ENCODE results near the gene ELFN1. TPM values are rescaled to one million over a fixed set of nuclear protein-coding genes. Genes with fewer than 3 reads are reported as not detected.

ELFN1 gene
- total and polyA plus RNA-seq, 5 donors from 2014 or later, result not detected

- peaks cover 0 to 3% of the 10 kb centered on the region in 2 experiments for H3K9me3 ChIP-seq (ENCODE audit: control insufficient read depth in 2 of 2, low read length in 2 of 2)
- H3K27me3 ChIP-seq (ENCODE audit: control insufficient read depth, insufficient read depth, low read length), result no peaks in the 10 kb centered on the region
- H3K9me3 Mint-ChIP-seq, result peaks cover 0 to 8% (median 2%) of the 10 kb centered on the region in 7 donors
- no peaks in the 10 kb centered on the region for H3K4me1 Mint-ChIP-seq
- H3K27ac Mint-ChIP-seq, result no peak overlapping the region
- H3K27ac ChIP-seq (ENCODE audit: insufficient read depth, low read length, poor library complexity, severe bottlenecking), result no peak overlapping the region
- ATAC-seq (ENCODE audit: low read depth in 2 of 2) (no peak), DNase-seq (no peak)
- no peak overlapping the region for H3K4me3 Mint-ChIP-seq
- H3K4me1 ChIP-seq (ENCODE audit: control insufficient read depth, insufficient read depth, low read length, poor library complexity, severe bottlenecking), result no peaks in the 10 kb centered on the region
- peaks cover 10% of the 10 kb centered on the region for H3K27me3 Mint-ChIP-seq
- H3K4me3 ChIP-seq (ENCODE audit: low read depth, low read length), result no peak overlapping the region
- H3K36me3 ChIP-seq (ENCODE audit: control insufficient read depth, insufficient read depth, low read length), result no peaks in the 10 kb centered on the region
- no peaks in the 10 kb centered on the region for H3K36me3 Mint-ChIP-seq
Observed at GRCh38 chr7:1768832-1769231, 98.8 kb downstream of the ELFN1 start.

GRCh38 chr7:1769286-1770200, 99.5 kb downstream of the ELFN1 start:
- no peak overlapping the region for H3K4me3 Mint-ChIP-seq
- ATAC-seq (ENCODE audit: low read depth in 2 of 2), result no peak
- Histone ChIP-seq H3K4me3 (ENCODE audit: low read depth, low read length) (no peak overlapping the region), H3K4me1 (ENCODE audit: control insufficient read depth, insufficient read depth, low read length, poor library complexity, severe bottlenecking) (no peaks in the 10 kb centered on the region), H3K9me3 (ENCODE audit: control insufficient read depth in 2 of 2, low read length in 2 of 2) (no peaks in the 10 kb centered on the region), H3K27ac (ENCODE audit: insufficient read depth, low read length, poor library complexity, severe bottlenecking) (no peak overlapping the region), H3K36me3 (ENCODE audit: control insufficient read depth, insufficient read depth, low read length) (no peaks in the 10 kb centered on the region), H3K27me3 (ENCODE audit: control insufficient read depth, insufficient read depth, low read length) (no peaks in the 10 kb centered on the region)
- H3K27me3 Mint-ChIP-seq, result peaks cover 10% of the 10 kb centered on the region
- H3K4me1 Mint-ChIP-seq, result no peaks in the 10 kb centered on the region
- no peak overlapping the region for H3K27ac Mint-ChIP-seq
- DNase-seq, result no peak
- H3K9me3 Mint-ChIP-seq, result peaks cover 0 to 10% (median 4%) of the 10 kb centered on the region in 7 donors
- no peaks in the 10 kb centered on the region for H3K36me3 Mint-ChIP-seq

GRCh38 chr7:1770331-1770730, 100.3 kb downstream of the ELFN1 start:
- no peak for DNase-seq

GRCh38 chr7:1775389-1775788, 105.3 kb downstream of the ELFN1 start:
- no peaks in the 10 kb centered on the region for H3K36me3 ChIP-seq (ENCODE audit: control insufficient read depth, insufficient read depth, low read length)
- no peaks in the 10 kb centered on the region for H3K36me3 Mint-ChIP-seq

More at GRCh38 chr7:1770331-1770730, 100.3 kb downstream of the ELFN1 start:
- no peaks in the 10 kb centered on the region for H3K27me3 ChIP-seq (ENCODE audit: control insufficient read depth, insufficient read depth, low read length)
- H3K4me3 ChIP-seq (ENCODE audit: low read depth, low read length), result no peak overlapping the region
- Mint-ChIP-seq H3K27ac (no peak overlapping the region), H3K36me3 (no peaks in the 10 kb centered on the region), H3K4me1 (no peaks in the 10 kb centered on the region), H3K4me3 (no peak overlapping the region), H3K27me3 (peaks cover 10% of the 10 kb centered on the region), H3K9me3 (peaks cover 0 to 13% (median 5%) of the 10 kb centered on the region in 7 donors)
- ATAC-seq (ENCODE audit: low read depth in 2 of 2), result no peak
- H3K27ac ChIP-seq (ENCODE audit: insufficient read depth, low read length, poor library complexity, severe bottlenecking), result no peak overlapping the region
- H3K9me3 ChIP-seq (ENCODE audit: control insufficient read depth in 2 of 2, low read length in 2 of 2), result peaks cover 3 to 4% of the 10 kb centered on the region in 2 experiments
- no peaks in the 10 kb centered on the region for H3K4me1 ChIP-seq (ENCODE audit: control insufficient read depth, insufficient read depth, low read length, poor library complexity, severe bottlenecking)
- H3K36me3 ChIP-seq (ENCODE audit: control insufficient read depth, insufficient read depth, low read length), result no peaks in the 10 kb centered on the region

GRCh38 chr7:1777122-1777521, 107.0 kb downstream of the ELFN1 start:
- Histone ChIP-seq H3K4me3 (ENCODE audit: low read depth, low read length) (no peak overlapping the region), H3K27ac (ENCODE audit: insufficient read depth, low read length, poor library complexity, severe bottlenecking) (no peak overlapping the region), H3K36me3 (ENCODE audit: control insufficient read depth, insufficient read depth, low read length) (no peaks in the 10 kb centered on the region), H3K4me1 (ENCODE audit: control insufficient read depth, insufficient read depth, low read length, poor library complexity, severe bottlenecking) (no peaks in the 10 kb centered on the region), H3K27me3 (ENCODE audit: control insufficient read depth, insufficient read depth, low read length) (peaks cover 3% of the 10 kb centered on the region), H3K9me3 (ENCODE audit: control insufficient read depth in 2 of 2, low read length in 2 of 2) (peaks cover 6 to 13% of the 10 kb centered on the region in 2 experiments)
- Mint-ChIP-seq H3K27me3 (peaks cover 17% of the 10 kb centered on the region), H3K4me1 (no peaks in the 10 kb centered on the region), H3K27ac (no peak overlapping the region), H3K36me3 (no peaks in the 10 kb centered on the region), H3K9me3 (peaks cover 0 to 29% (median 7%) of the 10 kb centered on the region in 7 donors), H3K4me3 (no peak overlapping the region)
- DNase-seq (no peak), ATAC-seq (ENCODE audit: low read depth in 2 of 2) (no peak)

More at GRCh38 chr7:1775389-1775788, 105.3 kb downstream of the ELFN1 start:
- Histone ChIP-seq H3K27ac (ENCODE audit: insufficient read depth, low read length, poor library complexity, severe bottlenecking) (no peak overlapping the region), H3K9me3 (ENCODE audit: control insufficient read depth in 2 of 2, low read length in 2 of 2) (peaks cover 6 to 13% of the 10 kb centered on the region in 2 experiments), H3K4me3 (ENCODE audit: low read depth, low read length) (no peak overlapping the region), H3K27me3 (ENCODE audit: control insufficient read depth, insufficient read depth, low read length) (peaks cover 3% of the 10 kb centered on the region), H3K4me1 (ENCODE audit: control insufficient read depth, insufficient read depth, low read length, poor library complexity, severe bottlenecking) (no peaks in the 10 kb centered on the region)
- ATAC-seq (ENCODE audit: low read depth in 2 of 2), result no peak
- no peak for DNase-seq
- Mint-ChIP-seq H3K4me3 (no peak overlapping the region), H3K4me1 (no peaks in the 10 kb centered on the region), H3K27me3 (peaks cover 17% of the 10 kb centered on the region), H3K27ac (no peak overlapping the region), H3K9me3 (peaks cover 0 to 29% (median 7%) of the 10 kb centered on the region in 7 donors)

GRCh38 chr7:1779445-1779844, 109.4 kb downstream of the ELFN1 start:
- DNase-seq (no peak), ATAC-seq (ENCODE audit: low read depth in 2 of 2) (no peak)
- Mint-ChIP-seq H3K4me1 (no peaks in the 10 kb centered on the region), H3K9me3 (peaks cover 0 to 19% (median 5%) of the 10 kb centered on the region in 7 donors), H3K27me3 (peaks cover 7% of the 10 kb centered on the region), H3K36me3 (no peaks in the 10 kb centered on the region), H3K4me3 (no peak overlapping the region), H3K27ac (no peak overlapping the region)
- no peaks in the 10 kb centered on the region for H3K4me1 ChIP-seq (ENCODE audit: control insufficient read depth, insufficient read depth, low read length, poor library complexity, severe bottlenecking)
- peaks cover 3% of the 10 kb centered on the region for H3K27me3 ChIP-seq (ENCODE audit: control insufficient read depth, insufficient read depth, low read length)
- no peak overlapping the region for H3K27ac ChIP-seq (ENCODE audit: insufficient read depth, low read length, poor library complexity, severe bottlenecking)
- H3K9me3 ChIP-seq (ENCODE audit: control insufficient read depth in 2 of 2, low read length in 2 of 2), result peaks cover 6 to 13% of the 10 kb centered on the region in 2 experiments
- no peaks in the 10 kb centered on the region for H3K36me3 ChIP-seq (ENCODE audit: control insufficient read depth, insufficient read depth, low read length)
- no peak overlapping the region for H3K4me3 ChIP-seq (ENCODE audit: low read depth, low read length)

GRCh38 chr7:1781369-1781768, 111.3 kb downstream of the ELFN1 start:
- Mint-ChIP-seq H3K27me3 (peaks cover 12% of the 10 kb centered on the region), H3K4me1 (peaks cover 0 to 3% (median 0%) of the 10 kb centered on the region in 4 donors), H3K4me3 (no peak overlapping the region), H3K9me3 (peaks cover 0 to 14% (median 4%) of the 10 kb centered on the region in 7 donors), H3K36me3 (no peaks in the 10 kb centered on the region), H3K27ac (no peak overlapping the region)
- no peak for DNase-seq
- H3K36me3 ChIP-seq (ENCODE audit: control insufficient read depth, insufficient read depth, low read length), result no peaks in the 10 kb centered on the region
- H3K4me1 ChIP-seq (ENCODE audit: control insufficient read depth, insufficient read depth, low read length, poor library complexity, severe bottlenecking), result no peaks in the 10 kb centered on the region
- peaks cover 5% of the 10 kb centered on the region for H3K27me3 ChIP-seq (ENCODE audit: control insufficient read depth, insufficient read depth, low read length)
- H3K27ac ChIP-seq (ENCODE audit: insufficient read depth, low read length, poor library complexity, severe bottlenecking), result no peak overlapping the region
- H3K4me3 ChIP-seq (ENCODE audit: low read depth, low read length), result no peak overlapping the region
- ATAC-seq (ENCODE audit: low read depth in 2 of 2), result no peak
- peaks cover 0 to 10% of the 10 kb centered on the region in 2 experiments for H3K9me3 ChIP-seq (ENCODE audit: control insufficient read depth in 2 of 2, low read length in 2 of 2)
